HG02884 (cell line): ENCODE results near the gene SAMSN1.

ENCODE experiments used
- ATAC-seq: cut with Tn5 transposase; IDR thresholded peaks from one replicate; pipeline ENCODE4 v1.9.1; 2021; ENCODE audit warnings: mild to moderate bottlenecking, moderate library complexity; ENCODE audit not compliant: unreplicated experiment

The SAMSN1 gene

GRCh38 chr21:14545906-14546480 is at the start of gene SAMSN1:
Gene SAMSN1, minus strand, starts transcription at chr21:14546315. Its CDS starts 54 bp downstream, at chr21:14546261.
- ATAC-seq: peak; percentile 83

GRCh38 chr21:14595449-14595848 is 49.3 kb upstream of the SAMSN1 start:
- ATAC-seq: no peak

GRCh38 chr21:14594967-14595366 is 48.9 kb upstream of the SAMSN1 start:
- no peak for ATAC-seq

GRCh38 chr21:14593230-14593629 is 47.1 kb upstream of the SAMSN1 start:
- ATAC-seq: no peak

- no peak for ATAC-seq
Measured at GRCh38 chr21:14592296-14593000, 46.3 kb upstream of the SAMSN1 start.

- ATAC-seq: no peak
Measured at GRCh38 chr21:14591882-14592281, 45.8 kb upstream of the SAMSN1 start.

- no peak for ATAC-seq
Measured at GRCh38 chr21:14591377-14591776, 45.3 kb upstream of the SAMSN1 start.

- ATAC-seq: peak; percentile 86
Measured at GRCh38 chr21:14589855-14590563, 43.9 kb upstream of the SAMSN1 start.

- no peak for ATAC-seq
Measured at GRCh38 chr21:14587266-14587665, 41.2 kb upstream of the SAMSN1 start.

GRCh38 chr21:14585122-14585521 is 39.0 kb upstream of the SAMSN1 start:
- ATAC-seq: no peak

GRCh38 chr21:14584357-14585095 is 38.4 kb upstream of the SAMSN1 start:
- no peak for ATAC-seq

GRCh38 chr21:14583629-14584255 is 37.6 kb upstream of the SAMSN1 start:
- no peak for ATAC-seq

- no peak for ATAC-seq
Measured at GRCh38 chr21:14582934-14583628, 37.0 kb upstream of the SAMSN1 start.

GRCh38 chr21:14581902-14582457 is 35.9 kb upstream of the SAMSN1 start:
- no peak for ATAC-seq

- ATAC-seq: no peak
Measured at GRCh38 chr21:14573244-14573643, 27.1 kb upstream of the SAMSN1 start.

GRCh38 chr21:14572204-14572780 is 26.2 kb upstream of the SAMSN1 start:
- ATAC-seq: no peak

- ATAC-seq: no peak
Measured at GRCh38 chr21:14569868-14570267, 23.8 kb upstream of the SAMSN1 start.

- ATAC-seq: no peak
Measured at GRCh38 chr21:14569026-14569621, 23.0 kb upstream of the SAMSN1 start.
